ENCODE data around the gene NYAP2.

Gene NYAP2

GRCh38 chr2:225573603-225574002, 174.1 kb downstream of the NYAP2 start:
- CTCF ChIA-PET: no interaction called here
- no peak for DNase-seq (ENCODE audit: extremely low spot score)
- no peak for TF ChIP-seq LEF1 (IDR thresholded peaks at IDR 0.05; ENCODE audit: borderline replicate concordance)
- no peak for TF ChIP-seq SUZ12 (IDR thresholded peaks at IDR 0.05)
- no peak for TF ChIP-seq FOXM1 (IDR thresholded peaks at IDR 0.05; ENCODE audit: borderline replicate concordance)
- no peak for TF ChIP-seq ARNT (IDR thresholded peaks at IDR 0.05)
- no peak for TF ChIP-seq BHLHE40 (IDR thresholded peaks at IDR 0.05; ENCODE audit: borderline replicate concordance)
- TF ChIP-seq FOXA1 (IDR thresholded peaks at IDR 0.05): no peak
- no peak for TF ChIP-seq PKNOX1 (IDR thresholded peaks at IDR 0.05)
- TF ChIP-seq FOXK2 (IDR thresholded peaks at IDR 0.05): no peak
- no peak for TF ChIP-seq HDGF (IDR thresholded peaks at IDR 0.05; ENCODE audit: borderline replicate concordance)
- TF ChIP-seq ZNF384 (IDR thresholded peaks at IDR 0.05): no peak
- no peak for TF ChIP-seq SP1 (IDR thresholded peaks at IDR 0.05)
- no peak for TF ChIP-seq L3MBTL2 (conservative IDR thresholded peaks at IDR 0.05)
- TF ChIP-seq NFRKB (IDR thresholded peaks at IDR 0.05): no peak
- no peak for TF ChIP-seq TARDBP (IDR thresholded peaks at IDR 0.05)
- no peak for TF ChIP-seq CTBP1 (IDR thresholded peaks at IDR 0.05; ENCODE audit: borderline replicate concordance)
- TF ChIP-seq ELF4 (IDR thresholded peaks at IDR 0.05): no peak
- POLR2A ChIA-PET: no interaction called here

GRCh38 chr2:225574582-225575138, 175.2 kb downstream of the NYAP2 start:
- TF ChIP-seq CTBP1 (IDR thresholded peaks at IDR 0.05; ENCODE audit: borderline replicate concordance): no peak
- no peak for TF ChIP-seq NFRKB (IDR thresholded peaks at IDR 0.05)
- no peak for TF ChIP-seq SP1 (IDR thresholded peaks at IDR 0.05)
- TF ChIP-seq TARDBP (IDR thresholded peaks at IDR 0.05): no peak
- TF ChIP-seq PKNOX1 (IDR thresholded peaks at IDR 0.05): no peak
- TF ChIP-seq ARNT (IDR thresholded peaks at IDR 0.05): no peak
- no peak for TF ChIP-seq LEF1 (IDR thresholded peaks at IDR 0.05; ENCODE audit: borderline replicate concordance)
- no peak for TF ChIP-seq L3MBTL2 (conservative IDR thresholded peaks at IDR 0.05)
- TF ChIP-seq FOXM1 (IDR thresholded peaks at IDR 0.05; ENCODE audit: borderline replicate concordance): no peak
- TF ChIP-seq FOXK2 (IDR thresholded peaks at IDR 0.05): no peak
- no peak for TF ChIP-seq FOXA1 (IDR thresholded peaks at IDR 0.05)
- no peak for TF ChIP-seq ELF4 (IDR thresholded peaks at IDR 0.05)
- no peak for TF ChIP-seq HDGF (IDR thresholded peaks at IDR 0.05; ENCODE audit: borderline replicate concordance)
- no peak for TF ChIP-seq SUZ12 (IDR thresholded peaks at IDR 0.05)
- TF ChIP-seq ZNF384 (IDR thresholded peaks at IDR 0.05): no peak
- ChIA-PET CTCF (no interaction called here), POLR2A (no interaction called here)
- DNase-seq (ENCODE audit: extremely low spot score): no peak

- no peak for TF ChIP-seq ELF4 (IDR thresholded peaks at IDR 0.05)
- TF ChIP-seq CTBP1 (IDR thresholded peaks at IDR 0.05; ENCODE audit: borderline replicate concordance): no peak
- TF ChIP-seq LEF1 (IDR thresholded peaks at IDR 0.05; ENCODE audit: borderline replicate concordance): no peak
- no peak for TF ChIP-seq BHLHE40 (IDR thresholded peaks at IDR 0.05; ENCODE audit: borderline replicate concordance)
- TF ChIP-seq L3MBTL2 (conservative IDR thresholded peaks at IDR 0.05): no peak
- no peak for TF ChIP-seq ZNF384 (IDR thresholded peaks at IDR 0.05)
- no peak for TF ChIP-seq SP1 (IDR thresholded peaks at IDR 0.05)
- DNase-seq (ENCODE audit: extremely low spot score): no peak
- POLR2A ChIA-PET: no interaction called here
- CTCF ChIA-PET: no interaction called here
These were observed 181.6 kb downstream of the NYAP2 start for GRCh38 chr2:225581135-225581534.

- TF ChIP-seq FOXA1 (IDR thresholded peaks at IDR 0.05): no peak
- TF ChIP-seq ARNT (IDR thresholded peaks at IDR 0.05): no peak
- TF ChIP-seq NFRKB (IDR thresholded peaks at IDR 0.05): no peak
- no peak for TF ChIP-seq TARDBP (IDR thresholded peaks at IDR 0.05)
- no peak for TF ChIP-seq FOXM1 (IDR thresholded peaks at IDR 0.05; ENCODE audit: borderline replicate concordance)
- no peak for TF ChIP-seq BHLHE40 (IDR thresholded peaks at IDR 0.05; ENCODE audit: borderline replicate concordance)
- no peak for TF ChIP-seq SP1 (IDR thresholded peaks at IDR 0.05)
- TF ChIP-seq ZNF384 (IDR thresholded peaks at IDR 0.05): no peak
- no peak for TF ChIP-seq L3MBTL2 (conservative IDR thresholded peaks at IDR 0.05)
- TF ChIP-seq PKNOX1 (IDR thresholded peaks at IDR 0.05): no peak
- no peak for TF ChIP-seq CTBP1 (IDR thresholded peaks at IDR 0.05; ENCODE audit: borderline replicate concordance)
- TF ChIP-seq FOXK2 (IDR thresholded peaks at IDR 0.05): no peak
- CTCF ChIA-PET: no interaction called here
- DNase-seq (ENCODE audit: extremely low spot score): no peak
- POLR2A ChIA-PET: no interaction called here
These were observed 182.4 kb downstream of the NYAP2 start for GRCh38 chr2:225581906-225582305.

GRCh38 chr2:225582355-225583116, 183.0 kb downstream of the NYAP2 start:
- CTCF ChIA-PET: no interaction called here

More at GRCh38 chr2:225582355-225583116, 183.0 kb downstream of the NYAP2 start:
- no peak for DNase-seq (ENCODE audit: extremely low spot score)
- POLR2A ChIA-PET: no interaction called here
- no peak for TF ChIP-seq SP1 (IDR thresholded peaks at IDR 0.05)
- no peak for TF ChIP-seq FOXM1 (IDR thresholded peaks at IDR 0.05; ENCODE audit: borderline replicate concordance)
- no peak for TF ChIP-seq PKNOX1 (IDR thresholded peaks at IDR 0.05)
- no peak for TF ChIP-seq TARDBP (IDR thresholded peaks at IDR 0.05)
- no peak for TF ChIP-seq CTBP1 (IDR thresholded peaks at IDR 0.05; ENCODE audit: borderline replicate concordance)
- TF ChIP-seq FOXK2 (IDR thresholded peaks at IDR 0.05): no peak
- no peak for TF ChIP-seq ELF4 (IDR thresholded peaks at IDR 0.05)
- TF ChIP-seq ARNT (IDR thresholded peaks at IDR 0.05): no peak
- no peak for TF ChIP-seq L3MBTL2 (conservative IDR thresholded peaks at IDR 0.05)
- no peak for TF ChIP-seq ZNF384 (IDR thresholded peaks at IDR 0.05)
- TF ChIP-seq FOXA1 (IDR thresholded peaks at IDR 0.05): no peak
- TF ChIP-seq NFRKB (IDR thresholded peaks at IDR 0.05): no peak

Data from HEK293T (cell line).